Progenitor cell of endocrine pancreas (in vitro differentiated cells): ENCODE data around the gene DYNLT4. TPM values are rescaled to one million over a fixed set of nuclear protein-coding genes. Genes with fewer than 3 reads are reported as not detected.
A peak's percentile ranks its signal among the peaks of the same experiment; 100 is the strongest.

ENCODE experiments used
- DNase-seq: peaks from one replicate; pipeline ENCODE4 v3.0.0; 2021; ENCODE audit warnings: low spot score; ENCODE audit not compliant: unreplicated experiment
- H3K27ac Mint-ChIP-seq: 2 replicates; pipeline ENCODE4 v1.8.0; 2021; ENCODE audit warnings: mild to moderate bottlenecking, moderate library complexity, mixed read lengths
- H3K27me3 Mint-ChIP-seq: 2 replicates; pipeline ENCODE4 v1.8.0; 2021; ENCODE audit warnings: mixed read lengths
- H3K36me3 Mint-ChIP-seq: 2 replicates; pipeline ENCODE4 v1.8.0; 2022; ENCODE audit warnings: mixed read lengths; ENCODE audit not compliant: insufficient read depth
- H3K4me1 Mint-ChIP-seq: 2 replicates; pipeline ENCODE4 v1.8.0; 2021; ENCODE audit warnings: low read depth, mixed read lengths
- H3K4me3 Mint-ChIP-seq: 2 replicates; pipeline ENCODE4 v1.8.0; 2021; ENCODE audit warnings: low read depth, mild to moderate bottlenecking, moderate library complexity, mixed read lengths
- H3K9me3 Mint-ChIP-seq: 2 replicates; pipeline ENCODE4 v1.8.0; 2021; ENCODE audit warnings: low read depth, mixed read lengths
- total RNA-seq: library from RNA; stranded (reverse); gene quantifications from 2 replicates; pipeline ENCODE4 v1.2.1, GENCODE V29; 2021
- TF ChIP-seq, protein P1 (sequence below): fragments of 200-600 bp; sonication (generic); IDR thresholded peaks from one replicate; pipeline ENCODE4 v1.5.0; 2021; ENCODE audit warnings: antibody characterized with exemption, mild to moderate bottlenecking; ENCODE audit not compliant: unreplicated experiment

The DYNLT4 gene
- total RNA-seq, 1 donor from 2014 or later: 0.79 TPM

DNA sequence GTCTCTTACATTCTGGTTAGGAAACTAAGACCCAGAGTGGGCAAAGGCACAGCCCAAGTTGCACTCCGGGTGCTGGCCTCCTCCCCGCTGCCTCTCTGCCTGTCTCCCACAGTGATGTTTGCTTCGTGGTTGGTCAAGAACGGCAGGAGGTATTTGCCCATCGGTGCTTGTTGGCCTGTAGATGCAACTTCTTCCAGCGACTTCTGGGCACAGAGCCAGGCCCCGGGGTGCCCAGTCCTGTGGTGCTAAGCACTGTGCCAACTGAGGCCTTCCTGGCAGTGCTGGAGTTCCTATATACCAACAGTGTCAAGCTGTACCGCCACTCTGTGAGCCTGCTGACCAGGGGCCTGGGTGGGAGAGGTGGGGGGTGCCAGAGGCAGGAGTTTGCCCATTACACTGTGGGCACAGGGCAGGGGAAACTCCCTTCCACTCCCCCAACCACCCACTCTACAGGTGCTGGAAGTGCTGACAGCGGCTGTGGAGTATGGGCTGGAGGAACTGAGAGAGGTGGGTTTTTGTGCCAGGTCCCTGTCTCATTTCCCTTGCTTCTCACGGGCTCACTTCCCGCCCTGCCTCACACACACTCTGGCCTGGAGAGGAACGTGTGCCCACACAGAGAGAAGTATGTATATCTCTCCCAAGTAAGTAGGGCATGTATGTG lies 3.1 kb upstream of the DYNLT4 start:
- no peak for DNase-seq
- H3K27me3 Mint-ChIP-seq: no peaks in the 10 kb centered on the region
- H3K4me3 Mint-ChIP-seq: no peak overlapping the region
- no peaks in the 10 kb centered on the region for H3K9me3 Mint-ChIP-seq
- TF ChIP-seq, protein P1, sequence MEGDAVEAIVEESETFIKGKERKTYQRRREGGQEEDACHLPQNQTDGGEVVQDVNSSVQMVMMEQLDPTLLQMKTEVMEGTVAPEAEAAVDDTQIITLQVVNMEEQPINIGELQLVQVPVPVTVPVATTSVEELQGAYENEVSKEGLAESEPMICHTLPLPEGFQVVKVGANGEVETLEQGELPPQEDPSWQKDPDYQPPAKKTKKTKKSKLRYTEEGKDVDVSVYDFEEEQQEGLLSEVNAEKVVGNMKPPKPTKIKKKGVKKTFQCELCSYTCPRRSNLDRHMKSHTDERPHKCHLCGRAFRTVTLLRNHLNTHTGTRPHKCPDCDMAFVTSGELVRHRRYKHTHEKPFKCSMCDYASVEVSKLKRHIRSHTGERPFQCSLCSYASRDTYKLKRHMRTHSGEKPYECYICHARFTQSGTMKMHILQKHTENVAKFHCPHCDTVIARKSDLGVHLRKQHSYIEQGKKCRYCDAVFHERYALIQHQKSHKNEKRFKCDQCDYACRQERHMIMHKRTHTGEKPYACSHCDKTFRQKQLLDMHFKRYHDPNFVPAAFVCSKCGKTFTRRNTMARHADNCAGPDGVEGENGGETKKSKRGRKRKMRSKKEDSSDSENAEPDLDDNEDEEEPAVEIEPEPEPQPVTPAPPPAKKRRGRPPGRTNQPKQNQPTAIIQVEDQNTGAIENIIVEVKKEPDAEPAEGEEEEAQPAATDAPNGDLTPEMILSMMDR: no peak
- no peak overlapping the region for H3K27ac Mint-ChIP-seq
- H3K4me1 Mint-ChIP-seq: peaks cover 46% of the 10 kb centered on the region
- H3K36me3 Mint-ChIP-seq: peaks cover 6% of the 10 kb centered on the region

DNA sequence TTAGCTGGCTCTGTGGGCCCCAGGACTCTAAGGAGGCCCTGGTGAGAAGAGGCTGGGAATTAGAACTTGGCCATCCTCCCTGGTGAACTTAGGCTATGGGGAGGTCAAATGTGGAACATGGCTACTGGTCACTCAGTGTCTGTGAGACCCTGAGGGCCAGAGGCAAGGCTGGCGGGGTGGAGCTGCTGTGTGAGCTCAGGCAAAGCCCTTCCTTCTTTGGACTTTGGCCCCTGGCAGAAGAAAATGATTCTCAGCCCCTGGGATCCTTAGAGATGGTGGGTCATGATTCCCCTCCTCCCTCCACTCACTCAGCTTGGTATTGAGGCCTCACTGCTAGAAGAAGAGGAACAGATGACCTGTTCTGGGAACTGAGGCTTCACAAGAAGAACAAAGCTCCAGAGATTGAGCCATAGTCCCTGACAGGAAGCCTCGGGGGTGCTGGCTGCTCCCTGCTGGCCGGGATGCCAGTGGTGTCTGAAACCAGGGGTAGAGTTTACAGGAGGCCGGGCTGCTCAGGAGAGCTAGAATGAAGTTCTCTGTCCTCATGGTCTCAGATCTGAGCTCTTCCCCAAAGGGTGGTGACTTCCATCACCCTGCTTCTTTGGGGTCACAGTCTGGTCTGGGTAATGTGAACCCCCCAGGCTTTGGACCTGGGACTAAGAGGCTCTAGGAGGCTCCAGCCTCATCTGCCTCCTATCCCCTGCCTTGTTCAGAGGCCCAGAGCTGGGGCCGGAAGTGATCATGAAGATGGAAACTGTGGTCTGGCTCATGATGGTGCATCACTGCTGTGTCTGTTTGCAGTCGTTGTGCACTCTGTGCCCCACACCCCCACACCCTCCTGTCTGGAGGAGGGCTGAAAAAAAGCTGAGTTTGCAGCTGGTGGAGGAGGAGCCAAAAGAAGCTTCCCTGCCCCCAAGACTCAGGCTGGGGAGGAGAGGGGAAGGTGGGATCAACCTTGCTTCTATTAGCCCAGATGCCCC lies 2.1 kb upstream of the DYNLT4 start:
- TF ChIP-seq, protein P1: no peak
- Mint-ChIP-seq H3K9me3 (no peaks in the 10 kb centered on the region), H3K27me3 (no peaks in the 10 kb centered on the region), H3K4me1 (peaks cover 43% of the 10 kb centered on the region), H3K27ac (peak overlapping the region; percentile 99), H3K36me3 (no peaks in the 10 kb centered on the region), H3K4me3 (peak overlapping the region; percentile 69)
- no peak for DNase-seq

DNA sequence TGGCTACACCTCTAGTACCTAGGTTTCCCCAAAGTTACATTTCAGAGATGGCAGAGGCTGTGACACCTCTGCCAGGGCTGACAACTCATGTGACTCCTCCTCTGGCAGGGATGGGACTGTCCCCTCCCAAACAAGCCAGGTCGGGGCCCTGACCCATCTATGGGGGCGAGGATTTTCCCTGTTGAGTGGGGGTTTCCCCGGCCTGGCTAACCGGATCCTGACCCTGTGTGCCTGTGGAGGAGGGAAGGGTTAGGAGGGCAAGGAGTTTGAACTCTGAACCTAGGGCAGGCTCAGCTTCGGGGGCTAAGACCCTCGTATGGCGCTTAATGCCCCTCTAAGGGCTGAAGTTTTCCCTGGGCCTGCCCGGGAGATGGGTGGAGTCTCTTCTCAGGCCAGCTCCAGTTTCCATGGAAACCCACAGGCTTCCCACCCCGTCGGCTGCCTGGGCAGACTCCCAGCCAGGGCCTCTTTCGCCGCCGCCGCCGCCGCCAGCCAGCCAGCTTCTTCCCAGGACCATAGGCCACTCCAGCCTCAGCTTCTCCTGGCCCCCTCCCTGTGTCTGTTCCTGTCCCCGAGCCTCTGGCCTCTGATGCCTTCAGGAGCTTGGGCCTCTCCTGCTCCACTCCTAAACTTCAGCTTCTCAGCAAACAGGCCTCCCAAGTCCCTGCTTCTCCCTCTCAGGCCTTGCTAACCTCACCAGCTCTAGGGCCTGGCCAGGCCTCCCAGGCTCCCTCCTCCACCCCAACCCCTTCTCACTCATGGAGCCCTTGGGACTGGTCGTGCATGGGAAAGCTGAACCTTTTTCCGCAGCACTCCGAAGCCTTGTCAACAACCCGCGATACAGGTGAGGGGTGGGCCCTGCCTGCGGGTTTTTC lies 1.1 kb upstream of the DYNLT4 start, which contains the start of gene BTBD19:
BTBD19 (plus strand) TSS at position 461 of the 875 bp plus-strand sequence; CDS start at position 759, 298 bp downstream.
- Mint-ChIP-seq H3K36me3 (peaks cover under 1% of the 10 kb centered on the region), H3K4me1 (peaks cover 42% of the 10 kb centered on the region), H3K27ac (peak within 1 kb of the TSS; percentile 99), H3K27me3 (no peaks in the 10 kb centered on the region), H3K9me3 (no peaks in the 10 kb centered on the region), H3K4me3 (peak within 1 kb of the TSS; percentile 69)
- DNase-seq: peak; percentile 49
- TF ChIP-seq, protein P1: no peak

DNA sequence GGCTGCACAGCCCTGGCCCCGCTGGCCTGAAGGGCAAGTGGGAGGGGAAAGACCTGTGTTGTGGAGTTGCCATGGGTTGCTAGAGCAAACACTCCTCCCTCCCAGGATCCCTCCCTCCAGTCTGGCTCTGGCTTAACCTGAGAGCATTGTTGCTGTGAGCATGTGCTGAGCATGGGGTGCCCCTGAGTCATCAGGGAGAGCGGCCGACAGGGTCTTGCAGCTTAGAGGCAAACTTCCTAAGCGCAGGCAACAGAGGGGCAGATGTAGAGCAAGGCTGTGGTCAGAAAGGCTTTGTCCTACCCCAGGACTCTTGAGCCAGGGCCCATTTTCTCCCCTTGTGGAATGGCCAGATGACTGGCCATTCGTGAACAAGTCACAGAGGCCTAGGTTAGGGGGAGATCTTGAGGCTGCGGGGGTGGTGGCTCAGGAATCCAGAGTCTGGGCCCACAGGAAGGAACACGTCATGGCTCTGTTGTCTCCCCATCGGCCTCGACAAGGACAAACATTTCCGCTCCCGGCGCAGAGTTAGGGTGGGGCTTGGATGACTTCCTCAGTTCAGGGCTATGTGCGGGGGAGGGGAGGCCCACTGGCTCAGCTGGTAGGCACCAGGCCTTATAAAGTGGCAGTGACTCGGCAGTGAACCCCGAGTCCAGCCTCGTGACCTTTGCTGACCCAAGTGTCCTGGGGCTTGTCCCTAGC lies 362 bp upstream of the DYNLT4 start:
- TF ChIP-seq, protein P1: no peak

More for the DNA sequence above, 362 bp upstream of the DYNLT4 start:
- peak overlapping the region; percentile 54 for H3K4me3 Mint-ChIP-seq
- DNase-seq: peak; percentile 63
- H3K9me3 Mint-ChIP-seq: no peaks in the 10 kb centered on the region
- H3K36me3 Mint-ChIP-seq: peaks cover 5% of the 10 kb centered on the region
- peak overlapping the region; percentile 99 for H3K27ac Mint-ChIP-seq
- H3K4me1 Mint-ChIP-seq: peaks cover 39% of the 10 kb centered on the region
- no peaks in the 10 kb centered on the region for H3K27me3 Mint-ChIP-seq
